Immature natural killer cell (primary cell): ENCODE measurements around the gene RAPGEF1. TPM values are rescaled to one million over a fixed set of nuclear protein-coding genes. Genes with fewer than 3 reads are reported as not detected.

ENCODE experiments used
- DNase-seq, 3 donors: peaks; one replicate each; pipeline ENCODE4 v3.0.0; 2022; ENCODE audit warnings: mixed read lengths in 1 of 3
- H3K27ac Mint-ChIP-seq, 6 donors: one replicate each; pipeline ENCODE4 v1.8.0; 2020; ENCODE audit warnings: mixed read lengths in 6 of 6, mild to moderate bottlenecking in 5 of 6, inconsistent platforms in 4 of 6, moderate library complexity in 3 of 6
- H3K27me3 Mint-ChIP-seq, 3 donors: one replicate each; pipeline ENCODE4 v1.8.0; 2020 to 2021; ENCODE audit warnings: low read depth in 3 of 3, mild to moderate bottlenecking in 3 of 3, mixed read lengths in 3 of 3, moderate library complexity in 3 of 3, inconsistent platforms in 1 of 3
- H3K36me3 Mint-ChIP-seq, 3 donors: one replicate each; pipeline ENCODE4 v1.8.0; 2020; ENCODE audit warnings: mixed read lengths in 3 of 3, inconsistent platforms in 2 of 3, mild to moderate bottlenecking in 2 of 3
- H3K4me1 Mint-ChIP-seq, 2 donors: one replicate each; pipeline ENCODE4 v1.8.0; 2020; ENCODE audit warnings: inconsistent platforms in 2 of 2, mild to moderate bottlenecking in 2 of 2, mixed read lengths in 2 of 2, moderate library complexity in 1 of 2
- H3K4me3 Mint-ChIP-seq, 5 donors: one replicate each; pipeline ENCODE4 v1.8.0; 2020; ENCODE audit warnings: mild to moderate bottlenecking in 5 of 5, mixed read lengths in 5 of 5, inconsistent platforms in 3 of 5, moderate library complexity in 3 of 5
- H3K9me3 Mint-ChIP-seq, 6 donors: one replicate each; pipeline ENCODE4 v1.8.0; 2020; ENCODE audit warnings: mild to moderate bottlenecking in 6 of 6, mixed read lengths in 6 of 6, inconsistent platforms in 4 of 6, moderate library complexity in 3 of 6
- polyA plus RNA-seq, 3 donors: library from polyadenylated mRNA; unstranded; fragments of 300-500 nt; fragmentation: Illumina TruSeq; gene quantifications; one replicate each; pipeline ENCODE4 v1.2.3, GENCODE V29; 2021

The RAPGEF1 gene
- polyA plus RNA-seq, 3 donors from 2014 or later: 1.2 to 15.8 (median 7.4) TPM

- Mint-ChIP-seq H3K27ac (no peak overlapping the region), H3K27me3 (peaks cover 13 to 15% (median 13%) of the 10 kb centered on the region in 3 donors), H3K9me3 (no peaks in the 10 kb centered on the region), H3K4me3 (no peak overlapping the region), H3K36me3 (no peaks in the 10 kb centered on the region), H3K4me1 (peaks cover 8% of the 10 kb centered on the region in 2 donors)
- no peak for DNase-seq
Observed at GRCh38 chr9:131743501-131743900, 3.6 kb upstream of the RAPGEF1 start.

- Mint-ChIP-seq H3K4me1 (peaks cover 12 to 13% of the 10 kb centered on the region in 2 donors), H3K27ac (peak overlapping the region in 1 of 6 donors; percentile 60), H3K36me3 (no peaks in the 10 kb centered on the region), H3K4me3 (peak overlapping the region in 1 of 5 donors; percentile 43), H3K9me3 (no peaks in the 10 kb centered on the region), H3K27me3 (peaks cover 13 to 16% (median 14%) of the 10 kb centered on the region in 3 donors)
- DNase-seq: no peak
Observed at GRCh38 chr9:131743096-131743495, 3.2 kb upstream of the RAPGEF1 start.

GRCh38 chr9:131740898-131741297 is 1.0 kb upstream of the RAPGEF1 start:
- Mint-ChIP-seq H3K27me3 (peaks cover 14 to 18% (median 16%) of the 10 kb centered on the region in 3 donors), H3K27ac (peak overlapping the region in 2 of 6 donors; percentile 20 to 62), H3K4me3 (peak overlapping the region; percentile 60 to 84 (median 71)), H3K9me3 (no peaks in the 10 kb centered on the region), H3K4me1 (peaks cover 31 to 32% of the 10 kb centered on the region in 2 donors), H3K36me3 (no peaks in the 10 kb centered on the region)
- no peak for DNase-seq

GRCh38 chr9:131739133-131739958 is 530 bp downstream of the RAPGEF1 start:
- H3K9me3 Mint-ChIP-seq: no peaks in the 10 kb centered on the region
- peaks cover 3 to 6% (median 3%) of the 10 kb centered on the region in 3 donors for H3K36me3 Mint-ChIP-seq

GRCh38 chr9:131738293-131739132 is 1.4 kb downstream of the RAPGEF1 start:
- no peaks in the 10 kb centered on the region for H3K9me3 Mint-ChIP-seq
- peaks cover 5 to 8% (median 5%) of the 10 kb centered on the region in 3 donors for H3K36me3 Mint-ChIP-seq
- H3K27ac Mint-ChIP-seq: peak overlapping the region; percentile 85 to 95 (median 88)
- peaks cover 55 to 56% of the 10 kb centered on the region in 2 donors for H3K4me1 Mint-ChIP-seq
- peak overlapping the region; percentile 88 to 95 (median 93) for H3K4me3 Mint-ChIP-seq
- peaks cover 14 to 19% (median 14%) of the 10 kb centered on the region in 3 donors for H3K27me3 Mint-ChIP-seq
- DNase-seq: no peak

More at GRCh38 chr9:131739133-131739958, 530 bp downstream of the RAPGEF1 start:
- peak; percentile 56 to 59 (median 57) for DNase-seq
- Mint-ChIP-seq H3K27ac (peak overlapping the region; percentile 85 to 95 (median 88)), H3K4me3 (peak overlapping the region; percentile 88 to 95 (median 93)), H3K27me3 (peaks cover 14 to 19% (median 14%) of the 10 kb centered on the region in 3 donors), H3K4me1 (peaks cover 47 to 48% of the 10 kb centered on the region in 2 donors)

GRCh38 chr9:131737426-131737825 is 2.5 kb downstream of the RAPGEF1 start:
- Mint-ChIP-seq H3K9me3 (no peaks in the 10 kb centered on the region), H3K36me3 (peaks cover 5 to 8% (median 5%) of the 10 kb centered on the region in 3 donors), H3K4me1 (peaks cover 66 to 67% of the 10 kb centered on the region in 2 donors), H3K27me3 (peaks cover 14 to 19% (median 16%) of the 10 kb centered on the region in 3 donors), H3K27ac (peak overlapping the region; percentile 92 to 99 (median 97)), H3K4me3 (peak overlapping the region; percentile 47 to 86 (median 80))
- no peak for DNase-seq

- peaks cover 14 to 19% (median 17%) of the 10 kb centered on the region in 3 donors for H3K27me3 Mint-ChIP-seq
- H3K4me3 Mint-ChIP-seq: peak overlapping the region; percentile 47 to 86 (median 80)
- peak overlapping the region; percentile 92 to 99 (median 97) for H3K27ac Mint-ChIP-seq
Observed at GRCh38 chr9:131736431-131736830, 3.4 kb downstream of the RAPGEF1 start.

GRCh38 chr9:131735238-131736128 is 4.4 kb downstream of the RAPGEF1 start:
- Mint-ChIP-seq H3K4me3 (peak overlapping the region; percentile 77 to 86 (median 82)), H3K27me3 (peaks cover 12 to 17% (median 15%) of the 10 kb centered on the region in 3 donors), H3K9me3 (no peaks in the 10 kb centered on the region), H3K4me1 (peaks cover 86% of the 10 kb centered on the region in 2 donors), H3K27ac (peak overlapping the region; percentile 92 to 99 (median 97)), H3K36me3 (peaks cover 5 to 8% (median 5%) of the 10 kb centered on the region in 3 donors)
- no peak for DNase-seq

More at GRCh38 chr9:131736431-131736830, 3.4 kb downstream of the RAPGEF1 start:
- Mint-ChIP-seq H3K4me1 (peaks cover 76 to 77% of the 10 kb centered on the region in 2 donors), H3K36me3 (peaks cover 5 to 8% (median 5%) of the 10 kb centered on the region in 3 donors), H3K9me3 (no peaks in the 10 kb centered on the region)
- no peak for DNase-seq

- Mint-ChIP-seq H3K9me3 (no peaks in the 10 kb centered on the region), H3K4me1 (peaks cover 93% of the 10 kb centered on the region in 2 donors), H3K27ac (peak overlapping the region; percentile 92 to 99 (median 97)), H3K4me3 (peak overlapping the region; percentile 77 to 86 (median 82)), H3K36me3 (peaks cover 5 to 8% (median 5%) of the 10 kb centered on the region in 3 donors), H3K27me3 (peaks cover 9 to 13% (median 11%) of the 10 kb centered on the region in 3 donors)
- DNase-seq: no peak
Observed at GRCh38 chr9:131734781-131735180, 5.1 kb downstream of the RAPGEF1 start.

GRCh38 chr9:131734165-131734610 is 5.7 kb downstream of the RAPGEF1 start:
- peaks cover 5 to 8% (median 5%) of the 10 kb centered on the region in 3 donors for H3K36me3 Mint-ChIP-seq
- H3K27ac Mint-ChIP-seq: peak overlapping the region; percentile 92 to 99 (median 97)
- H3K4me3 Mint-ChIP-seq: peak overlapping the region; percentile 77 to 86 (median 82)
- H3K4me1 Mint-ChIP-seq: peaks cover 97 to 98% of the 10 kb centered on the region in 2 donors
- H3K27me3 Mint-ChIP-seq: peaks cover 8 to 14% (median 13%) of the 10 kb centered on the region in 3 donors
- peak; percentile 64 to 73 (median 66) for DNase-seq
- H3K9me3 Mint-ChIP-seq: no peaks in the 10 kb centered on the region

GRCh38 chr9:131733541-131734061 is 6.3 kb downstream of the RAPGEF1 start:
- peaks cover 5 to 8% (median 5%) of the 10 kb centered on the region in 3 donors for H3K36me3 Mint-ChIP-seq
- H3K27me3 Mint-ChIP-seq: peaks cover 2 to 9% (median 9%) of the 10 kb centered on the region in 3 donors
- peak; percentile 37 to 45 (median 42) for DNase-seq
- no peaks in the 10 kb centered on the region for H3K9me3 Mint-ChIP-seq
- H3K4me1 Mint-ChIP-seq: peaks cover 97 to 98% of the 10 kb centered on the region in 2 donors
- peak overlapping the region; percentile 77 to 86 (median 82) for H3K4me3 Mint-ChIP-seq
- H3K27ac Mint-ChIP-seq: peak overlapping the region; percentile 92 to 99 (median 97)
